ENCODE measurements around the gene MRAP. TPM values are rescaled to one million over a fixed set of nuclear protein-coding genes. Genes with fewer than 3 reads are reported as not detected.
"Not testable (repeated sequence)": the region's sequence is repeated elsewhere in the genome, so short reads cannot be mapped to it uniquely, and the experiment has no call there.

Gene MRAP
- total and polyA plus RNA-seq, 2 experiments from 2014 or later = 0.33 TPM; not detected in 1

DNA sequence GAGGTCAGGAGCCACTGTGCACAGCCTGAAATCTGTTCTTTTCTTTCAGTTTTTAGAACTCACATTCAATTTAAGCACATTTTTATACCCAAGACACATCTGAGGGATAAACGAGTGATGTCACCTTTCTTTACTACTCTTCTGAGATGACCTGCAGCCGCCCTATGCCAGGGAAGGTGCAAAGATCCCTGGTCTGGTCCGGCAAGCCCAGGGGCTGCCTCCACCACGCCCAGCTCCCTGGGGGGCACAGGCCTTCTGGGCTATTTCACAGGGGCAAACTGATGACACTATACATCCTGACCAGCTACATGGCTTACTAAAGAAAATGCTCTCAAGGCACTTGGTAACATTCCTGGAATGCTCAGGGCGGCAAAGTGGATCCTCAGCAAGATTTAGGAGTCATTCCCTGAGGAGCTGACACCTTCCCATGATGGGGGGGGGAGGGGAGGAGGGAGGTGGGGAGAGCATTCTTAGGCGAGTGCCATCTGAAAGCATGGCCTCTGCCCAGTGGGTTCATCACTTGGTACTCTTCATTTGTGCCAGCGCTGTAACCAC, 11.3 kb downstream of the MRAP start:
- no peaks in the 10 kb centered on the region for H3K27me3 ChIP-seq
- H3K9me2 ChIP-seq (replicated peaks; ENCODE audit: insufficient read depth) = no peaks in the 10 kb centered on the region
- no peak overlapping the region for H3K4me2 ChIP-seq
- no peaks in the 10 kb centered on the region for H3K4me1 ChIP-seq (ENCODE audit: insufficient read depth)
- TF ChIP-seq, protein P1, sequence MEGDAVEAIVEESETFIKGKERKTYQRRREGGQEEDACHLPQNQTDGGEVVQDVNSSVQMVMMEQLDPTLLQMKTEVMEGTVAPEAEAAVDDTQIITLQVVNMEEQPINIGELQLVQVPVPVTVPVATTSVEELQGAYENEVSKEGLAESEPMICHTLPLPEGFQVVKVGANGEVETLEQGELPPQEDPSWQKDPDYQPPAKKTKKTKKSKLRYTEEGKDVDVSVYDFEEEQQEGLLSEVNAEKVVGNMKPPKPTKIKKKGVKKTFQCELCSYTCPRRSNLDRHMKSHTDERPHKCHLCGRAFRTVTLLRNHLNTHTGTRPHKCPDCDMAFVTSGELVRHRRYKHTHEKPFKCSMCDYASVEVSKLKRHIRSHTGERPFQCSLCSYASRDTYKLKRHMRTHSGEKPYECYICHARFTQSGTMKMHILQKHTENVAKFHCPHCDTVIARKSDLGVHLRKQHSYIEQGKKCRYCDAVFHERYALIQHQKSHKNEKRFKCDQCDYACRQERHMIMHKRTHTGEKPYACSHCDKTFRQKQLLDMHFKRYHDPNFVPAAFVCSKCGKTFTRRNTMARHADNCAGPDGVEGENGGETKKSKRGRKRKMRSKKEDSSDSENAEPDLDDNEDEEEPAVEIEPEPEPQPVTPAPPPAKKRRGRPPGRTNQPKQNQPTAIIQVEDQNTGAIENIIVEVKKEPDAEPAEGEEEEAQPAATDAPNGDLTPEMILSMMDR (IDR thresholded peaks at IDR 0.05; ENCODE audit: poor library complexity) = no peak
- TF ChIP-seq EZH2 (IDR thresholded peaks at IDR 0.05; ENCODE audit: borderline replicate concordance) = no peak
- no peak for TF ChIP-seq EZH2phosphoT487 (IDR thresholded peaks at IDR 0.05; ENCODE audit: low read depth, severe bottlenecking, unreplicated experiment)
- 89% methylated on average over 7 of the region's 7 CpGs for WGBS (ENCODE audit: low lambda C conversion rate, missing lambda C conversion rate)
- no peak overlapping the region for H3K27ac ChIP-seq
- H4K20me1 ChIP-seq (ENCODE audit: insufficient read depth, poor library complexity, severe bottlenecking) = no peaks in the 10 kb centered on the region
- DNase-seq (ENCODE audit: low spot score) = no peak
- H2AFZ ChIP-seq = no peak overlapping the region
- H3K4me3 ChIP-seq = no peak overlapping the region
- H3K79me2 ChIP-seq = no peaks in the 10 kb centered on the region
- H3K36me3 ChIP-seq (replicated peaks; ENCODE audit: insufficient read depth, low read depth) = no peaks in the 10 kb centered on the region
- H3K9me3 ChIP-seq (ENCODE audit: low read depth) = no peaks in the 10 kb centered on the region

DNA sequence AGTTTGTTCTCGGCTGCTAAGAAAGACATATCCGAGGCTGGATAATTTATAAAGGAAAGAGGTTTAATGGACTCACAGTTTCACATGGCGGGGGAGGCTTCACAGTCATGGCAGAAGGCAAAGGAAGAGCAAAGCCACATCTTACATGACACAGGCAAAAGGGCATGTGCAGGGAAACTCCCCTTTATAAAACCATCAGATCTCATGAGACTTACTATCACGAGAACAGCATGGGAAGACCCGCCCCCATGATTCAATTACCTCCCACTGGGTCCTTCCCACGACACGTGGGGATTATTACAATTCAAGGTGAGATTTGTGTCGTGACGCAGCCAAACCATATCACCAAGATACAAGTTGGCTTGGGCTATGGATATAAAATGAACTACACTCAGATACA, 12.3 kb downstream of the MRAP start:
- not testable (repeated sequence) for H3K4me2 ChIP-seq; H3K27ac ChIP-seq; H2AFZ ChIP-seq; H4K20me1 ChIP-seq (ENCODE audit: insufficient read depth, poor library complexity, severe bottlenecking); H3K9me3 ChIP-seq (ENCODE audit: low read depth); H3K9me2 ChIP-seq (replicated peaks; ENCODE audit: insufficient read depth); H3K79me2 ChIP-seq; H3K36me3 ChIP-seq (replicated peaks; ENCODE audit: insufficient read depth, low read depth); H3K4me3 ChIP-seq; H3K27me3 ChIP-seq; DNase-seq (ENCODE audit: low spot score); H3K4me1 ChIP-seq (ENCODE audit: insufficient read depth)
- WGBS (ENCODE audit: low lambda C conversion rate, missing lambda C conversion rate) = 94% methylated on average over 9 of the region's 9 CpGs

DNA sequence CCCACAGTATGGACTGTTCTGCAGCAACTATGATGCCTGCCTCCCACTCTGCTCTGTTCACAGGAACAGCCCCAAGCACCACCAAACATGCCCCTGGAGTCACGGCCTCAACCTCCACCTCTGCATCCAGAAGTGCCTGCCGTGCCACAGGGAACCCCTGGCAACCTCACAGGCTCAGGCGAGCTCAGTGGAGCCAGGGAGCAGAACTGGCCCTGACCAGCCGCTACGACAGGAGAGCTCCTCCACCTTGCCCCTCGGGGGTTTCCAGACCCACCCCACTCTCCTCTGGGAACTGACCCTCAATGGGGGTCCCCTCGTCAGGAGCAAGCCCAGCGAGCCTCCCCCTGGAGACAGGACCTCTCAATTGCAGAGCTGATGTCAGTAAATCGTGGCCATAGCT, 13.0 kb downstream of the MRAP start:
- TF ChIP-seq EZH2phosphoT487 (IDR thresholded peaks at IDR 0.05; ENCODE audit: low read depth, severe bottlenecking, unreplicated experiment) (no peak), EZH2 (IDR thresholded peaks at IDR 0.05; ENCODE audit: borderline replicate concordance) (no peak)
- no peaks in the 10 kb centered on the region for H3K4me1 ChIP-seq (ENCODE audit: insufficient read depth)
- no peak overlapping the region for H3K4me2 ChIP-seq
- H3K27ac ChIP-seq = no peak overlapping the region
- H2AFZ ChIP-seq = no peak overlapping the region
- no peaks in the 10 kb centered on the region for H3K27me3 ChIP-seq
- no peaks in the 10 kb centered on the region for H3K79me2 ChIP-seq
- no peaks in the 10 kb centered on the region for H3K9me2 ChIP-seq (replicated peaks; ENCODE audit: insufficient read depth)
- no peak for DNase-seq (ENCODE audit: low spot score)
- no peaks in the 10 kb centered on the region for H3K9me3 ChIP-seq (ENCODE audit: low read depth)
- WGBS (ENCODE audit: low lambda C conversion rate, missing lambda C conversion rate) = 97% methylated on average over 9 of the region's 9 CpGs
- H4K20me1 ChIP-seq (ENCODE audit: insufficient read depth, poor library complexity, severe bottlenecking) = no peaks in the 10 kb centered on the region
- no peaks in the 10 kb centered on the region for H3K36me3 ChIP-seq (replicated peaks; ENCODE audit: insufficient read depth, low read depth)
- no peak overlapping the region for H3K4me3 ChIP-seq

DNA sequence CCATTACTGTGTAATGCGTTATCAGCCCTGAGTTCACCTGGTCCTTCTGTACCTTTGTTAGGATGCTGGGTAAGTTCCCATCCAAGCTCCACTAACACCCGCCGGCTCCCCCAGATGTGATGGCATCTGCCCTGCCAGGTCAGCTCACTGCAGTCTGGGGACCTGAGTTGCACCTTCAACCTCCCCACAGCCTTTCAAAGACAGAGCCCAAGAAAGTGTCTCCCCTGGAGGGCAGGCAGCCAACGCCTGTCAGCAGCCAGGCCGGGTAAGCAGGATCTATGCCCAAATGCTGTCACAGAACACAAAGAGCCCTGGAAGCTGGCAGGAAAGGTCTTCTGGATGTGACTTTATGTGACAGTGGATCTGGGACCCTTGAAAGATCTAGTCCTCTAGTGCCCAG, 13.7 kb downstream of the MRAP start:
- TF ChIP-seq, protein P1 (IDR thresholded peaks at IDR 0.05; ENCODE audit: poor library complexity) = no peak
- TF ChIP-seq EZH2phosphoT487 (IDR thresholded peaks at IDR 0.05; ENCODE audit: low read depth, severe bottlenecking, unreplicated experiment) = no peak
- no peak for TF ChIP-seq EZH2 (IDR thresholded peaks at IDR 0.05; ENCODE audit: borderline replicate concordance)
- Histone ChIP-seq H3K4me1 (ENCODE audit: insufficient read depth) (no peaks in the 10 kb centered on the region), H3K27me3 (no peaks in the 10 kb centered on the region), H3K4me3 (no peak overlapping the region), H4K20me1 (ENCODE audit: insufficient read depth, poor library complexity, severe bottlenecking) (no peaks in the 10 kb centered on the region), H3K9me2 (replicated peaks; ENCODE audit: insufficient read depth) (no peaks in the 10 kb centered on the region), H3K79me2 (no peaks in the 10 kb centered on the region), H3K9me3 (ENCODE audit: low read depth) (no peaks in the 10 kb centered on the region), H3K4me2 (no peak overlapping the region), H2AFZ (no peak overlapping the region), H3K36me3 (replicated peaks; ENCODE audit: insufficient read depth, low read depth) (no peaks in the 10 kb centered on the region), H3K27ac (no peak overlapping the region)
- no peak for DNase-seq (ENCODE audit: low spot score)
- WGBS (ENCODE audit: low lambda C conversion rate, missing lambda C conversion rate) = 94% methylated on average over 5 of the region's 5 CpGs
